HG03025 (cell line): ENCODE results near the gene NPIPA8.
"Not testable (repeated sequence)": the region's sequence is repeated elsewhere in the genome, so short reads cannot be mapped to it uniquely, and the experiment has no call there.

Experiments
- ATAC-seq: cut with Tn5 transposase; IDR thresholded peaks from one replicate; pipeline ENCODE4 v1.9.1; 2021; ENCODE audit warnings: mild to moderate bottlenecking, moderate library complexity; ENCODE audit not compliant: unreplicated experiment, low FRiP score

Gene NPIPA8

DNA sequence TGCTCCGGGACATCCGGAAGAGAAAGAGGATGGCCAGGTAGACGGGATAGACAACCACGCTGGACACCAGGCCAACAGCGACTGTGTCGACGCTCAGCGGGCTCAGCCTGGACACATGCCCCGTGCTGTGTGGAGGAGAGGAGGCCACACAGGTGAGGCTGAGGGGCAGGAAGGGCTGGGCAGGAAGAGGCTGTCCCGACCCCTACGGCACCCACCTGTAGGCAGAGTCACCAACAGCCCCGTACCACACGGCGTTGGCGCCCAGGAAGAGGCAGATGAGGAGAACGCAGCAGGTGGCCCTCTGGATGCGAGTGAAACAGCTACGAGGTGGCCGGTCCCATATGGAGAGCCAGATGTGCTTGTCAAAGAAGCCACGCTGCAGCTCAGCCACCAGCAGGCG lies at the start of gene NPIPA8:
NPIPA8 (minus strand) TSS at position 101 of the 400 bp plus-strand sequence. CDS start 4,074 bp downstream, outside the sequence.
- not testable (repeated sequence) for ATAC-seq

DNA sequence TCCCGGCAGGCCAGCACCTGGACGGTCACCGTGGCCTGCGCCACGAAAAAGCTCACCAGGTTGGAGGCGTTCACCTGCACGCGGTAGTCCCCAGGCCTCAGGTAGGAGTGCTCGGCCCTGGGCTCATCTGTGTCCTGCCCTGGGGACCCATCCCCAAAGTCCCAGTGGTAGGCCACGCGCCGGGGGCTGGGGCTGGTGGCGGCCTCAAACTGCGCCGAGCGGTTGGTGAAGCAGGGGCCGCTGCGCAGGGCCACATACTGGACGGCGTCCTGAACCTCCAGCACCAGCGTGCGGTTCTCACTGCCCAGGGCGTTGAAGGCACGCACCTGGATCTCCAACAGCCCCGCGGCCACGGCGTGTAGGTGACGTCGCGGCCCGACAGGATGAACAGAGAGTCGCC lies 48.7 kb upstream of the NPIPA8 start:
- ATAC-seq, result not testable (repeated sequence)

DNA sequence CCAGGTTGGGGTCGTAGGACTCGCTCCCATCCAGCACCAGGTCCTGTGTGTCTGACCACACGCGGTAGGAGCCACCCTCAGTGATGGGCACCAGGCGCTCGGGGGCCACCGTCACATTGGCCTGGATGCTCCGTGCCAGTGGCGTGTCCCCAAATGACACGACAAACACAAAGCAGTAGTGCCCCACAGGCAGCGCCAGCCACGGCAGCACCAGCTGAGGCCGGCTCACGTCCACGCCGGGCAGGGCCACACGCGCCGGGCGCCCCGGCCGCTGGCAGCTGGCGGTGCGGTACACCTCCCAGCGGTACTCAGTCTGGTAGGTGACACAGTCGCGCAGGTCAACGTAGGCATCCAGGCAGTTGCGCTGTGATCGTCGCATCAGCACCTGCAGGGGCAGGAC lies 48.3 kb upstream of the NPIPA8 start:
- not testable (repeated sequence) for ATAC-seq

DNA sequence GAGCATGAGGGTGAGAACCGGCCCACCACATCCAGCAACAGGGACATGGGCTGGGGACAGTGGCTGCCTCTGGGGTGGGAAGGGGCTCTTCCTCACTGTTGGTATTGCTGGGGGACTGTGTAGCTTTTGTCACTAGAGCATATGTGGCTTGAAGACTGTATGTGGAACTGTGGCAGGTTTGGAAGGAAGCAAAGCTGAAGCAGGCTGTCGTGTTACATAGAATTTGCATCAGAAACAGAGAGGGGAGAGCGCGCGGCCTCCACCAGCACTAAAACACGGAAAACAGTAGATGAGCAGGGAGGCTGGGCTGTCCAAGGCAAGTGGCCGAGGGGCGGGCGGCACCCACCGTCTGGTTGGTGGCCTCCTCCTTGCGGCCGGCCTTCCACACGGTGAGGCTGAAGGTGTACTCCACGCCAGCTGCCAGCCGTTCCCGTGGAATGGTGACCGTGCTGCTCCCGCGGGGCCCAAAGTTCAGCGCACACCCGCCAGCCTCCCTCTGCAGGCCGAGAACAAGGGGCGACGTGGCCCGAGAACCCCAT lies 47.6 kb upstream of the NPIPA8 start:
- not testable (repeated sequence) for ATAC-seq

DNA sequence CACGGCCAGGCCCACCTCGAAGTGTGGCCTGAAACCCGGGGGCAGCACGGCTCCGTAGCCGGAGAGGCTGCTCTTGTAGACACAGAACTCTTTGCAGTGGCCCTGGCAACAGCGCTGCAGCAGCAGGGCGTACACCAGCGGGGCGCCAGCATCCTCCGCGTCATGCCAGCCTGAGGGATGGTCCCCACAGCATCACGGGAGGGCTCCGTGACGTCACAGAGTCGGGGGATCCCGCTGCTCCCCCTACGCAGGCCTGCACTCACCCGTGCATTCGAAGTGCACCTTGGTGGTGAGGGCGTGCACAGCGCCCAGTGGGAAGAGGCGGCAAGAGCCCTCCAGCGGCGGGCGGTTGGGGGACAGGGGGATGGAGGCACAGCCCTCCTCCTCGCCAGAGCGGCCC lies 46.2 kb upstream of the NPIPA8 start:
- ATAC-seq, result not testable (repeated sequence)

DNA sequence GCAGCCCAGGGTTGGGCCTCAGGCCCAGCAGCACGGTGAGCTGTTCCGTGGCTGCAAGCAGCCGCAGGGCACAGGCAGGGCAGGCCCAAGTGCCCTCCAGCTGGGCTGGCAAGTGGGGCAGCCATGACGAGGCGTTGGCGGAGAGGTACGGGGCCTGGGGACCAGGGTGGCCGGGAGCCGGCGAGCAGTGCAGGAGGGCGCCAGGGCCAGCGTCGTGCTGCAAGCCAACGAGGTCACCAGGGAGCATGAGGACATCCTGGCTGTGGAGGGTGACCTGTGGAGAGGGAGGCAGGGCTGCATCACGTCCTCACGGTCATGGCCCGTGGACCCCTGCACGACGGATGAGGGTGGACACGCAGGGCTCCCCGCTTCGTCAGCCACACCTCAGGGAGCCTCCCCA lies 11.2 kb upstream of the NPIPA8 start:
- ATAC-seq, result not testable (repeated sequence)

DNA sequence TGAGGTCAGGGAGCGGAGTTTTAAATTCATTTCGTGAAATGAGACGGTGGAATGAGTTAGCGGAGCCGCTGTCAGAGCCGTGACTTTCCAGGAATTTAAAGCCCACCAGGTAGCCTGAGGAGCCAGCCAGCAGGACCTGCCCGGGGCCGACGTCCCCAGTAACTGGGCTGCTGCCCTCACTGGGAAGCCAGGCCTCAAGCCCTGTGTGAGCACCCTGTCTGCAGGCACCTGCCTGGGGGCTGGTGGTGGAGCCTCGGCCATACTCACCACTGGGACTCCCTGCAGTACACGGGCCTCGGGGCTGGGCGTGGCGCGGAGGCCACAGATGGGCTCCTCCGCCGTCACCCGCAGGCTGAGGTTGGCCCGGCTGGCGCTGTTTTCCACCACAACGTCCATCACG lies 10.5 kb upstream of the NPIPA8 start:
- ATAC-seq, result not testable (repeated sequence)

DNA sequence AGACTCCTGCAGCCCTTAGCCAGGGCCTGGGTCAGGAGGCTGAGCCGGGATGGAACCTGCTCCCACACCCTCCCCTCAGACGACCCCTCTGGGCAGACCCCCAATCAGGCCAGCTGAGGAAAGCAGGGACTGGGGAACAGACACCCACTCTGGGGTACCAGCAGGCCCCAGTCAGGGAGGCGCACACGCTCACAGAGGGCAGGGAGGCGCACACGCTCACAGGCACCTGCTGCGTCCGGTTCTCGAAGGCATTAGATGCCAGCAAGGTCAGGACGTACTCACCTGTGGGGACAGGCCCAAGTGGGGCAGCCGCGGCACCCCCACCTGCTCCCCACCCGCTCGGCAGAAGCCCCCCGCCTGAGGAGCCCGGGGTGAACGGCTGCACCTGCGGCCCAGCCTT lies 8.1 kb upstream of the NPIPA8 start:
- ATAC-seq, result not testable (repeated sequence)

DNA sequence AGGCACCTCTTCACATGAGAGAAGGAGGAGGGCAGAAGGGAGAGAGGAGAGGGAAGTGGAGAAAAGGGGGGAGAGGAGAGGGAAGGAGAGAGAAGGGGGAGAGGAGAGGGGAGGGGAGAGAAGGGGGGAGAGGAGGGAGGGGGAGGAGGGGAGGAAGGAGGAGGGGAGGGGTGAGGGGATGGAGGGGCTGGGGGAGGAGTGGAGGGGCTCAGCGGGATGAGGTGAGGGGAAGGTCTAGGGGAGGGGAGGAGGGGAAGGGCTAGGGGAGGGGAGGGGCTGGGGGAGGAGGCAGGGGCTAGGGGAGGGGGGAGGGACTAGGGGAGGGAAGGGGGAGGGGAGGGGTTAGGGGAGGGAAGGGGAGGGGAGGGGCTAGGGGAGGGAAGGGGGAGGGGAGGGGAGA lies 5.5 kb upstream of the NPIPA8 start:
- ATAC-seq, result not testable (repeated sequence)

DNA sequence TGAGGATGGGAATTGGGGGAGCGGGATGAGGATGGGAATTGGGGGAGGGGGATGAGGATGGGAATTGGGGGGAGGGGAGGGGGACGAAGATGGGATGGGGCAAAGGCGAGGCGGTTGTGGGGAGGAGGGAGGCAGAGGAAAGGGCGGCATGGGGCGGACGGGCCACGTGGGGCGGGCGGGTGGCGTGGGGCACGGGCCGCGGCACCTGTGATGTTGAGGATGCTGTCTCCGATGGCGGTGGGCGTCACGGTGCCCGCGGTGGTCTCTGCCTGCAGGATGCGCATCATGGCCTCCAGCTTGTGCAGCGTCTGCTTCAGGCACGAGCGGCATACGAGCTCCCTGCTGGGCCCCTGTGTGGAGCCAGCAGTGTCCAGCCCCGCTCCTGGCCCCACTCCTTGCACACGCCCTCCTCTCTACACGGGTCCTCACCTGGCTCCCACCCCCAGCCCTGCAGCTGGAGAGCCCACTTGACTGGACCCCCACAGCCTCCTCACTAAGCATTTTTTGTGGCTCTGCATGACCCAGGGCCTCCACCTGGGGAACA lies 5.0 kb upstream of the NPIPA8 start:
- ATAC-seq, result not testable (repeated sequence)

DNA sequence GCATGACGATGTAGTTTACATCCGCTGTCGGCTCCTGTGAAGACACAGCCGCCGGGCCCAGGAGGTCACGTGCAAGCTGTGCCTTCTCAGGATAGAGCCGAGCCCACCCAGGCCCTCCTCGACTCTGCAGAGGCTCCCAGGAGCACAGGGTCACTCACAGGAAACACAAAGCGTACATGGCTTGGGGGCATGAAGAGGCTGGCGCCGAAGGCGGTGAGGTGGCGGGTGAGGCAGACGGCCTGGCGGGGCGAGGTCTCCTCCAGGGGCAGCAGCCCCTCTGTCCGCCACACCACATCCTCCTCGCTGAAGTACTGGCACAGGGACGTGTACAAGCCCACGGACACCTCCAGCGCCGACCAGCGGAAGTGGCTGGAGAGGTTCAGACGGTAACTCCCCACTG lies 2.7 kb upstream of the NPIPA8 start:
- not testable (repeated sequence) for ATAC-seq

DNA sequence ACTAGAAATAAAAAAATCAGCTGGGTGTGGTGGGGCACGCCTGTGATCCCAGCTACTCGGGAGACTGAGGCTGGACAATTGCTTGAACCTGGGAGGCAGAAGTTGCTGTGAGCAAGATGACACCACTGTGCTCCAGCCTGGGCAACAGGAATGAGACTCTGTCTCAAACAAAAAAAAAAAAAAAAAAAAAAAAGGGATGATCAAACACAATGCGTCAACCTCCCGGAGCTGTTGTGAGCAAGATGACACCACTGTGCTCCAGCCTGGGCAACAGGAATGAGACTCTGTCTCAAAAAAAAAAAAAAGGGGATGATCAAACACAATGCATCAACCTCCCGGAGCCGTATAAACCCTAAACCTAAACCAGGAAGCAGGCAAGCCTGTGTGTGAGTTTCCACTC lies 24.7 kb downstream of the NPIPA8 start:
- ATAC-seq, result not testable (repeated sequence)

DNA sequence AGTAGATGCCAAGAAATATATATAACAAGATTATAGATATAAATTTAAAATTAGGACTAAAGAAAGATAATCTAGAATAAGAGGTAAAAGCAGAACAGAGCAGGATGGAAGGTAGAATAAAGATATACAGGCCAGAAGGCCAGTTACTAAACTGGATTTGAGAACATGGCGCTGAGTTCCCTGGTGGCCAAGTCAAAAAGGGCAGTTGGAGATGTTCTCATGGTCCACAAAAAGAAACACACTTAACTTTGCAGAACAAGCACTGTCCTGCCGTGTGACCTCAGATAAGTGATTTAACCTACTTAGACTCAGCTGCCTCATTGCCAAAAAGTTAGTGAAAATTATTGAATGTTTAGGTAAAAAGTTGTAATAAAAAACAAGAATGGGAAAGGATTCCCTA lies 27.4 kb downstream of the NPIPA8 start:
- not testable (repeated sequence) for ATAC-seq

DNA sequence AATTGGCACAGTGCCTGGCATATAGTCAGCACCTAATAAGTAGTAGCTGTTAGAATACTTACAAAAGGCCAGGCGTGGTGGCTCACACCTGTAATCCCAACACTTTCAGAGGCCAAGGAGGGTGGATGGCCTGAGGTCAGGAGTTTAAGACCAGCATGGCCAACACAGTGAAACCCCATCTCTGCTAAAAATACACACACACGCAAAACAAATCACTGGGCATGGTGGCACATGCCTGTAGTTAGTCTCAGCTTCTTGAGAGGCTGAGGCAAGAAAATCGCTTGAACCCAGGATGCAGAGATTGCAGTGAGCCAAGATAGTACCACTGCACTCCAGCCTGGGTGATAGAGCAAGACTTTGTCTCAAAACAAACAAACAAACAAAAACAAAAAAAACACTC lies 29.3 kb downstream of the NPIPA8 start:
- ATAC-seq, result not testable (repeated sequence)

DNA sequence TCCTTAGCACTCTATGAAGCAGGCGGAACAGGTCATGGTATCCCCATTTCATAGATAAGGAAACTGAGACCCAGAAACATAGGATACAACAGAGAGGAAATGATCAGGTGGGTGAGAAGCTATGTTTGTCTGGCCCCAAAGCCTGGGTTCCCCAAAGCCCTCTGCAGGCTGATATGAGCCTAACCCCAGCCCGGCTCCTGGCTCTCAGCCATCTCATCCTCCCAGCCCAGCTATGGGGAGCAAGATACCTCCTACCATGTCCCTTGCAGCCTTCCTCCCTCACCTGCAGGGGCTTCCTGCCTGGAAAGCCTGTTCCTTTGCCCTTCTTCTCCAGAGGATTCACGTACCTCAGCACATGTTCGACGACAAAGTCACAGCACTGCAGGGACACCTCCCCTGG lies 30.5 kb downstream of the NPIPA8 start:
- ATAC-seq, result not testable (repeated sequence)

DNA sequence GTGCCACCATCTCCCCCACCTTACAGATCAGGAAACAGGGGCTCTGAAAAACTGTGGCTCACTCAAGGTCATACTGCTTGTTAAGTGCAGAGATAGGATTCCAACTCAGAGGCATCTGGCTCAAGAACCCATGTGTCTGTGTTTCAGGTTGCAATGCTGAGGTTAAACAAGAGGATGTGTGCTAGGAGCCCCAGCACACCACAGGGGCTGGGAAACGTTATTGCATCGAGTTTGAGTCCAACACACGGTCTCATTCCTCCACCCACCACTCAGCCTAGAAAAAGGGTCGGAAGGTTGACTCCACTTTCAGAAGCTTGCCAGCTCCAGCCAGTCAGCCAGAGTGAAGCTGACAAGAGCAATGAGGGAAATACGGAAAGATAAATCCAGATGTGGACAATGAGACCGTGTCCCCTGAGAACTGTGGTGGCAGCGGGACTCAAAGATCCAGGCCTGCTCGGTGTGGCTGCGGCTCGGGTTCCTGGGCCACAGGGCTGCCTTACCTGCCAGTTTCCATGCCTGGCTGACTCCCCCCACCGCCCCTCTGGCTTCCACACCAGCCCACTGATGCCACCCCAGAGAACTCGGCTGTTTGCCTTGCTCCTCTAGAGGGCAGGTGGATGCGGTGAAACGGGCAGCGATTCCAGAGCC lies 33.4 kb downstream of the NPIPA8 start:
- not testable (repeated sequence) for ATAC-seq

DNA sequence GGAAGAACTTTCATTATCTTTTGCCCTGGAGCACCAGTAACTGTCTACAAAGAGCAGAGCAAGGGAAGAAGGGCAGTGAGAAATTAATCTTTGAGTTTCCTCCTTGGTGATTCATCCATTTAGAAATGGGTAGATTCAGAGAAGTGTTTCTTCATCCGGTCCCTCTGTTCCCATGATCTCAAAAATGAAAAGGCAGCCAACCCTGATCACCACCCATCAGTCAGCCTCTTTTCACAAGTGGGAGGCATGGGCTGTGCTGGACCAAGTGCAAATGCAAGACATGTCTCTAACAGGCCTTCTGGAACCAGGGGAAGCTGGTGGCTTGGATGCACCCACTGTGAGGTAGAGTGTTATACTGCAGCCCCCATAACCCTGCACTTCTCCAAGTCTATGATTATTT lies 38.8 kb downstream of the NPIPA8 start:
- not testable (repeated sequence) for ATAC-seq

DNA sequence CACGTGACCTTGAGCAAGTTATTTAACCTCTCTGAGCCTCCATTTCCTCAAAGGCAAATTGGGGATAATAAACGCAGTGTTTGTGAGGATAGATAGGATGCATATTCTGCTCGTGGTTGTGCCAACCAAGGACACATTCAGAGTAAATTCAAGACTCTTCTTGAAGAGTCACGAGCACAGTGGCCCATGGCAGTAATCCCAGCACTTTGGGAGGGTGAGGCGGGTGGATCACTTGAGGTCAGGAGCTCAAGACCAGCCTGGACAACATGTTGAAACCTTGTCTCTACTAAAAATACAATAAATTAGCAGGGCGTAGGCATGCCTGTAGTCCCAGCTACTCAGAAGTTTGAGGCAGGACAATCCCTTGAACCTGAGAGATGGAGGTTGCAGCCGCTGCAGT lies 39.6 kb downstream of the NPIPA8 start:
- not testable (repeated sequence) for ATAC-seq

DNA sequence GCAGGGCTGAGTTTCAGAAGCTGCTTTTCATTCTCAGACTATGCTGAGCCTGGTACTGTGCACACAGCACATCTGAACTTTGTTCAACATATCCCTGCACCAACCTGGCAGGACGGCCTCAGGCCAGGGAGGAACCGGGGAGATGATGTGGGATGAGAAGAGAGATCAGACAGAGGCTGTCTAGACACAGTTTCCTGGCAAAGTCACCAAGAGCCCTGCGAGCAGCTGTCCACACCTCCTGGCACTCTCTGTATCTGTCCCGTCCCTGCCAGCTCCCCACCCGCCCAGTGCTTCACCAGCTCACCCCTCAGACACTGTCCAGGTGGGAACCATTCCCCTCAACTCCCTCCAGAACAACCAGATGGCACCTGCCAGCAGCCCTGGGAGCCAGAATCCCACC lies 42.2 kb downstream of the NPIPA8 start:
- ATAC-seq, result not testable (repeated sequence)

DNA sequence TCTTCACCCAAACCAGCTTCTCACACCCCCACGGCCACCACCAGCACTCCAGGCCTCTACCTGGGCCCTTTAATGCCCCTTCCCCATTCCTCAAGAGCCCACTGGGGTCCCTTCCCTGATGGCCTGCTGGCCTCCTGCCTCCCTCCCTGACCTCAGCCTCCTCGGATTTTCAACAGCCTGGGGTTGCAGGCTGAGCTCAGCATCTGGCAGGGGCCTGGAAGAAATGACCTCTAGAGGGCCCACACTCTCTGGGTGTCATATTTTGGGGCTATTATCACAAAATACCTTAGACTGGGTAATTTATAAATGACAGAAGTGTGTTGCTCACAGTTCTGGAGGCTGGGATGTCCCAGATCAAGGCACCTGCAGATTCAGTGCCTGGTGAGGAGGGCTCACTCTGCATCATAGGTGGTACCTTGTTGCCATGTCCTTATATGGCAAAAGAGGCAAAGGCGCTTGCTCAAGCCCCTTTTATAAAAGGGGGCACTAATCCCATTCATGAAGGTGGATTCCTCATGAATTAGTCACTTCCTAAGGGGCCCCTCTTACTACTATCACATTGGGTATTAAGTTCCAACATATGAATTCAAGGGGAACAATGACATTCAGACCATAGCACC lies 43.1 kb downstream of the NPIPA8 start:
- not testable (repeated sequence) for ATAC-seq

DNA sequence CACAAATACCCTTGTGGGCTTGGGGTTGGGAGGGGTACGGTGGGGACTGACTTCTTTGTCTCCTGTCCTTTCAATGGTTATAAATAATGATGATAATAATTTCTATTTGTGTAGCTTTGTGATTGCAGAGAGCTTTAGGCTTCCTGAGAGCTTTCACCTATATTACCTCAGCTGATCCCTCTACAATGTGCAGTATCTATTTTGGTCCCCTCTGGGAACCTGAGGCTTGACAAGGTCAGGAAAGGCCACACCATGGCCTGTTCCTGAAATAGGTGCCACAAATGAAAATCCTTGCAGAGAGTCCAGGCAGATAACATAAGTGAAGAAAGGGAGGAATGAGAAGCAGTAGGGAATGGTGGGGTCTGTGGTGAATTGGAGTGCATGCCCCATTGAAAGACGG lies 45.6 kb downstream of the NPIPA8 start:
- ATAC-seq, result not testable (repeated sequence)

DNA sequence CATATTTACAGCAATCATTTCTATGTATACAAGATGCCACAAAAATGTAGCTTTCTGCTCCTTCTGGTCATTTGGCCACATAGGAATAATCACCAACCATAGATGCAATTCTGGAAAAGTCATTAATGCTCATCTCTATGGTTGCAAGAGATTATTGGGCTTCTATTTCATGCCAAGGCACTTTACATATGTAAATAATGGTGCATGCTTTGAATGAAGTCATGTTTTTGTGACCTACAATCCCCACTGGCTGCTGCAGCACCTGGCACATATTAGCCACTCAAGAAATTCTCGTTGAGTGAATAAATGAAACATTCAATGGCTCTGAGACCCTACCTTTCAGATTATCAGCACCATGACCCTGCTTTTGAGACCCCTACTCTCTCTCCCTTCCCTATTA lies 50.2 kb downstream of the NPIPA8 start:
- not testable (repeated sequence) for ATAC-seq
